Loucy (cell line): Measurements from ENCODE around the gene PRSS12.

ENCODE experiments used
- H2AFZ ChIP-seq: fragments of 200-600 bp; sonication (generic); 2 replicates; pipeline ENCODE4 v1.6.0; 2016; ENCODE audit warnings: antibody characterized with exemption, mild to moderate bottlenecking, low read length, moderate library complexity
- H3F3A ChIP-seq: fragments of 200-600 bp; 2 replicates; pipeline ENCODE4 v1.6.0; 2016; ENCODE audit warnings: antibody characterized with exemption, low read depth, mild to moderate bottlenecking
- H3K27me3 ChIP-seq: fragments of 200-600 bp; sonication (generic); 2 replicates; pipeline ENCODE4 v1.6.1; 2014; ENCODE audit warnings: low read length, mild to moderate bottlenecking; ENCODE audit not compliant: insufficient read depth, poor library complexity, severe bottlenecking
- H3K36me3 ChIP-seq: fragments of 200-600 bp; sonication (generic); 2 replicates; pipeline ENCODE4 v1.6.1; 2016; ENCODE audit warnings: low read length; ENCODE audit not compliant: insufficient read depth
- H3K4me1 ChIP-seq: fragments of 200-600 bp; sonication (generic); 2 replicates; pipeline ENCODE4 v1.5.1; 2014; ENCODE audit warnings: low read length, mild to moderate bottlenecking; ENCODE audit not compliant: insufficient read depth, poor library complexity, severe bottlenecking
- H3K4me2 ChIP-seq: fragments of 200-600 bp; sonication (generic); 2 replicates; pipeline ENCODE4 v1.6.0; 2014; ENCODE audit warnings: antibody characterized with exemption, low read length, low read depth, mild to moderate bottlenecking; ENCODE audit not compliant: poor library complexity, severe bottlenecking
- H3K4me3 ChIP-seq: fragments of 200-600 bp; sonication (generic); 2 replicates; pipeline ENCODE4 v1.5.1; 2014; ENCODE audit warnings: low read length, mild to moderate bottlenecking, mixed read lengths; ENCODE audit not compliant: poor library complexity, severe bottlenecking
- H3K79me2 ChIP-seq: fragments of 200-600 bp; sonication (generic); 2 replicates; pipeline ENCODE4 v1.6.1; 2014; ENCODE audit warnings: low read length; ENCODE audit not compliant: insufficient read depth
- H3K9ac ChIP-seq: fragments of 200-600 bp; sonication (generic); 2 replicates; pipeline ENCODE4 v1.6.0; 2014; ENCODE audit warnings: mild to moderate bottlenecking, low read depth, low read length, moderate library complexity; ENCODE audit not compliant: poor library complexity, severe bottlenecking
- H3K9me2 ChIP-seq: fragments of 200-600 bp; sonication (generic); replicated peaks from 2 replicates; pipeline ENCODE4 v1.6.1; 2016; ENCODE audit warnings: low read depth, low read length, mixed read lengths
- H3K9me3 ChIP-seq: fragments of 200-600 bp; sonication (generic); 2 replicates; pipeline ENCODE4 v1.6.1; 2014; ENCODE audit warnings: mild to moderate bottlenecking, antibody characterized with exemption, low read length, low read depth; ENCODE audit not compliant: insufficient read depth
- H4K20me1 ChIP-seq: fragments of 200-600 bp; sonication (generic); 2 replicates; pipeline ENCODE4 v1.6.0; 2014; ENCODE audit warnings: antibody characterized with exemption, low read length, mild to moderate bottlenecking; ENCODE audit not compliant: insufficient read depth, poor library complexity, severe bottlenecking
- EZH2phosphoT487 ChIP-seq: fragments of 200-600 bp; IDR thresholded peaks from 2 replicates; pipeline ENCODE4 v1.6.1; 2018; ENCODE audit warnings: antibody characterized with exemption, mild to moderate bottlenecking, moderate library complexity, borderline replicate concordance
- TF ChIP-seq, protein P1 (sequence below): fragments of 200-600 bp; sonication (generic); conservative IDR thresholded peaks from 2 replicates; pipeline ENCODE4 v1.5.1; 2014; ENCODE audit warnings: mild to moderate bottlenecking, antibody characterized with exemption, low read length

The PRSS12 gene

GRCh38 chr4:118388606-118389005 is 35.8 kb upstream of the PRSS12 start:
- Histone ChIP-seq H3K4me1 (no peaks in the 10 kb centered on the region), H3K79me2 (no peaks in the 10 kb centered on the region), H3K9me3 (no peaks in the 10 kb centered on the region), H4K20me1 (no peaks in the 10 kb centered on the region), H3K4me3 (no peak overlapping the region), H3K9me2 (no peaks in the 10 kb centered on the region), H3K36me3 (no peaks in the 10 kb centered on the region), H3K9ac (no peak overlapping the region), H3F3A (no peaks in the 10 kb centered on the region), H3K4me2 (no peak overlapping the region), H3K27me3 (no peaks in the 10 kb centered on the region), H2AFZ (no peak overlapping the region)
- TF ChIP-seq EZH2phosphoT487: no peak
- TF ChIP-seq, protein P1, sequence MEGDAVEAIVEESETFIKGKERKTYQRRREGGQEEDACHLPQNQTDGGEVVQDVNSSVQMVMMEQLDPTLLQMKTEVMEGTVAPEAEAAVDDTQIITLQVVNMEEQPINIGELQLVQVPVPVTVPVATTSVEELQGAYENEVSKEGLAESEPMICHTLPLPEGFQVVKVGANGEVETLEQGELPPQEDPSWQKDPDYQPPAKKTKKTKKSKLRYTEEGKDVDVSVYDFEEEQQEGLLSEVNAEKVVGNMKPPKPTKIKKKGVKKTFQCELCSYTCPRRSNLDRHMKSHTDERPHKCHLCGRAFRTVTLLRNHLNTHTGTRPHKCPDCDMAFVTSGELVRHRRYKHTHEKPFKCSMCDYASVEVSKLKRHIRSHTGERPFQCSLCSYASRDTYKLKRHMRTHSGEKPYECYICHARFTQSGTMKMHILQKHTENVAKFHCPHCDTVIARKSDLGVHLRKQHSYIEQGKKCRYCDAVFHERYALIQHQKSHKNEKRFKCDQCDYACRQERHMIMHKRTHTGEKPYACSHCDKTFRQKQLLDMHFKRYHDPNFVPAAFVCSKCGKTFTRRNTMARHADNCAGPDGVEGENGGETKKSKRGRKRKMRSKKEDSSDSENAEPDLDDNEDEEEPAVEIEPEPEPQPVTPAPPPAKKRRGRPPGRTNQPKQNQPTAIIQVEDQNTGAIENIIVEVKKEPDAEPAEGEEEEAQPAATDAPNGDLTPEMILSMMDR: no peak

GRCh38 chr4:118381902-118382301 is 29.1 kb upstream of the PRSS12 start:
- no peak overlapping the region for H3K4me3 ChIP-seq
- no peak overlapping the region for H3K9ac ChIP-seq
- H3K79me2 ChIP-seq: no peaks in the 10 kb centered on the region
- no peaks in the 10 kb centered on the region for H3F3A ChIP-seq
- H3K36me3 ChIP-seq: no peaks in the 10 kb centered on the region
- no peaks in the 10 kb centered on the region for H4K20me1 ChIP-seq
- no peaks in the 10 kb centered on the region for H3K4me1 ChIP-seq
- no peaks in the 10 kb centered on the region for H3K27me3 ChIP-seq
- H2AFZ ChIP-seq: no peak overlapping the region
- no peaks in the 10 kb centered on the region for H3K9me2 ChIP-seq
- H3K9me3 ChIP-seq: no peaks in the 10 kb centered on the region
- no peak overlapping the region for H3K4me2 ChIP-seq
- TF ChIP-seq EZH2phosphoT487: no peak
- TF ChIP-seq, protein P1: no peak

DNA sequence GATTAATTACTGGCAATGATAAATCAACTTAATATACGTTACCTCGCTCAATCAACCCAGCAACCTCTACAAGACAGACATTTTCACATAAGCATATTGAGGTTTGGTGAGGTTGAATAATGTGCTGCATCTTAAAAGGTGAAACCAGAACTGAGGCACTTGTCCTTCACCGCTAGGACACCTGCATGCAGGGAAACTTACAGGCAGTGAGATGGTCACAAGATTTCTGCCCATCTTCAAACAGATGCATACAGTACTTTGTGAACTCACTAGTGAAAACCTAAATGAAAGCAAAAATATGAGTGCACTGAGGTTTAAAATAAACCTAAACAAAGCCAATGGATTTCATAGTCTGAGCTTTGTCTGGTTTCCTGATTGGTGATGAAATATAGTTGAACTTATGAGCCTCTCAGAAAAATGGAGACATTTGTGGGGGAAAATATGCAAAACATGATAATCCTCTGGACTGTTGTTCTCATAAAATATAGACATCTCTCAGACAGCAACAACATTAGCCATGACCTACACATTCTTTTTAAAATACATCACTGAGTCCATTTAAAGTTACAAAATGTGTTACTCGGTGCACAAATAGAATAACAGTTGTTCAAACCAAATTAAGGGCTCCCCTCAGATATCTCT is 20.9 kb upstream of the PRSS12 start:
- no peak overlapping the region for H2AFZ ChIP-seq
- no peaks in the 10 kb centered on the region for H3F3A ChIP-seq
- no peaks in the 10 kb centered on the region for H3K4me1 ChIP-seq
- H3K36me3 ChIP-seq: no peaks in the 10 kb centered on the region
- no peaks in the 10 kb centered on the region for H3K9me2 ChIP-seq
- H3K4me3 ChIP-seq: no peak overlapping the region
- no peaks in the 10 kb centered on the region for H4K20me1 ChIP-seq
- TF ChIP-seq, protein P1: no peak
- no peak for TF ChIP-seq EZH2phosphoT487
- no peak overlapping the region for H3K9ac ChIP-seq
- H3K4me2 ChIP-seq: no peak overlapping the region
- no peaks in the 10 kb centered on the region for H3K9me3 ChIP-seq
- H3K27me3 ChIP-seq: no peaks in the 10 kb centered on the region
- H3K79me2 ChIP-seq: no peaks in the 10 kb centered on the region
